HFFc6 (cell line): ENCODE results near the gene ATP2B3. TPM values are rescaled to one million over a fixed set of nuclear protein-coding genes. Genes with fewer than 3 reads are reported as not detected.

ENCODE experiments used
- DNase-seq: peaks from one replicate; pipeline ENCODE4 v3.0.0-alpha.2; 2018
- H3K27ac Mint-ChIP-seq: 2 replicates; pipeline ENCODE4 v1.8.0; 2020; ENCODE audit warnings: mild to moderate bottlenecking, mixed read lengths
- H3K27me3 Mint-ChIP-seq: 2 replicates; pipeline ENCODE4 v1.8.0; 2021; ENCODE audit warnings: mild to moderate bottlenecking, moderate library complexity, mixed read lengths; ENCODE audit not compliant: insufficient read depth
- H3K36me3 Mint-ChIP-seq: 2 replicates; pipeline ENCODE4 v1.8.0; 2021; ENCODE audit warnings: low read depth, mixed read lengths
- H3K4me1 Mint-ChIP-seq: 2 replicates; pipeline ENCODE4 v1.8.0; 2020; ENCODE audit warnings: low read depth, mixed read lengths
- H3K4me3 Mint-ChIP-seq: 2 replicates; pipeline ENCODE4 v1.8.0; 2020; ENCODE audit warnings: mild to moderate bottlenecking, moderate library complexity, mixed read lengths
- H3K9me3 Mint-ChIP-seq: 2 replicates; pipeline ENCODE4 v1.8.0; 2020; ENCODE audit warnings: mild to moderate bottlenecking, mixed read lengths
- CTCF ChIP-seq: fragments of 200-600 bp; sonication (generic); IDR thresholded peaks from 2 replicates; pipeline ENCODE4 v1.5.0; 2021; ENCODE audit warnings: antibody characterized with exemption, mild to moderate bottlenecking
- total RNA-seq, 6 experiments: library from RNA; stranded (reverse); fragmentation: NEBNext Ultra II Directional; extraction: Animal tissue kit (Norgen Biotek cat#: 25700); gene quantifications; 2 replicates in 1 of 6; 3 replicates in 5 of 6; pipeline ENCODE4 v1.2.3, GENCODE V29; 2021

Gene ATP2B3
- total RNA-seq, 6 experiments from 2014 or later: not detected

GRCh38 chrX:153588782-153589446 lies 71.5 kb downstream of the ATP2B3 start:
- TF ChIP-seq CTCF: no peak
- Mint-ChIP-seq H3K9me3 (no peaks in the 10 kb centered on the region), H3K4me1 (no peaks in the 10 kb centered on the region), H3K4me3 (no peak overlapping the region), H3K27ac (no peak overlapping the region), H3K27me3 (no peaks in the 10 kb centered on the region; the same call in 1 of the 2 replicates), H3K36me3 (peaks cover 5% of the 10 kb centered on the region; the same call in 1 of the 2 replicates)
- no peak for DNase-seq

GRCh38 chrX:153590961-153591956 lies 73.8 kb downstream of the ATP2B3 start:
- no peaks in the 10 kb centered on the region for H3K9me3 Mint-ChIP-seq
- no peaks in the 10 kb centered on the region; the same call in 1 of the 2 replicates for H3K27me3 Mint-ChIP-seq
- no peak overlapping the region for H3K4me3 Mint-ChIP-seq
- H3K36me3 Mint-ChIP-seq: peaks cover 12% of the 10 kb centered on the region
- no peak for DNase-seq
- H3K4me1 Mint-ChIP-seq: no peaks in the 10 kb centered on the region
- TF ChIP-seq CTCF: no peak
- no peak overlapping the region for H3K27ac Mint-ChIP-seq

GRCh38 chrX:153592091-153592833 lies 74.8 kb downstream of the ATP2B3 start:
- H3K9me3 Mint-ChIP-seq: no peaks in the 10 kb centered on the region
- peaks cover 12% of the 10 kb centered on the region for H3K36me3 Mint-ChIP-seq

GRCh38 chrX:153592966-153593688 lies 75.7 kb downstream of the ATP2B3 start:
- no peak for TF ChIP-seq CTCF
- H3K27me3 Mint-ChIP-seq: no peaks in the 10 kb centered on the region; the same call in 1 of the 2 replicates
- peaks cover 6% of the 10 kb centered on the region; the same call in 1 of the 2 replicates for H3K4me1 Mint-ChIP-seq
- DNase-seq: no peak
- no peaks in the 10 kb centered on the region for H3K9me3 Mint-ChIP-seq
- peaks cover 11% of the 10 kb centered on the region for H3K36me3 Mint-ChIP-seq
- no peak overlapping the region for H3K27ac Mint-ChIP-seq
- no peak overlapping the region for H3K4me3 Mint-ChIP-seq

More at GRCh38 chrX:153592091-153592833, 74.8 kb downstream of the ATP2B3 start:
- no peaks in the 10 kb centered on the region for H3K4me1 Mint-ChIP-seq
- no peaks in the 10 kb centered on the region; the same call in 1 of the 2 replicates for H3K27me3 Mint-ChIP-seq
- no peak overlapping the region for H3K4me3 Mint-ChIP-seq
- H3K27ac Mint-ChIP-seq: no peak overlapping the region
- no peak for DNase-seq
- no peak for TF ChIP-seq CTCF
